Endothelial cell (in vitro differentiated cells): ENCODE results near the gene HIGD1C. TPM values are rescaled to one million over a fixed set of nuclear protein-coding genes. Genes with fewer than 3 reads are reported as not detected.

Source experiments
- DNase-seq: peaks from one replicate; pipeline ENCODE4 v3.0.0; 2021; ENCODE audit warnings: low spot score
- H3K27ac Mint-ChIP-seq: one replicate; pipeline ENCODE4 v1.8.0; 2021; ENCODE audit warnings: mixed read lengths, inconsistent platforms; ENCODE audit not compliant: unreplicated experiment
- H3K27me3 Mint-ChIP-seq: one replicate; pipeline ENCODE4 v1.8.0; 2021; ENCODE audit warnings: mild to moderate bottlenecking, moderate library complexity, mixed read lengths, inconsistent platforms; ENCODE audit not compliant: unreplicated experiment
- H3K36me3 Mint-ChIP-seq: one replicate; pipeline ENCODE4 v1.8.0; 2021; ENCODE audit warnings: mild to moderate bottlenecking, low read depth, mixed read lengths, inconsistent platforms; ENCODE audit not compliant: unreplicated experiment
- H3K4me1 Mint-ChIP-seq: one replicate; pipeline ENCODE4 v1.8.0; 2021; ENCODE audit warnings: mild to moderate bottlenecking, mixed read lengths, inconsistent platforms; ENCODE audit not compliant: unreplicated experiment
- H3K4me3 Mint-ChIP-seq: one replicate; pipeline ENCODE4 v1.8.0; 2021; ENCODE audit warnings: mild to moderate bottlenecking, mixed read lengths, inconsistent platforms; ENCODE audit not compliant: unreplicated experiment
- H3K9me3 Mint-ChIP-seq: one replicate; pipeline ENCODE4 v1.8.0; 2021; ENCODE audit warnings: mixed read lengths, inconsistent platforms; ENCODE audit not compliant: unreplicated experiment
- total RNA-seq: library from RNA; stranded (reverse); fragmentation: NEBNext Ultra II Directional; extraction: Animal tissue kit (Norgen Biotek cat#: 25700); gene quantifications from one replicate; pipeline ENCODE4 v1.2.1, GENCODE V29; 2021; ENCODE audit not compliant: unreplicated experiment
- TF ChIP-seq, protein P1 (sequence below): fragments of 200-600 bp; sonication (generic); IDR thresholded peaks from one replicate; pipeline ENCODE4 v1.5.0; 2021; ENCODE audit warnings: antibody characterized with exemption; ENCODE audit not compliant: unreplicated experiment

The HIGD1C gene
- total RNA-seq, 1 donor from 2014 or later: not detected

DNA sequence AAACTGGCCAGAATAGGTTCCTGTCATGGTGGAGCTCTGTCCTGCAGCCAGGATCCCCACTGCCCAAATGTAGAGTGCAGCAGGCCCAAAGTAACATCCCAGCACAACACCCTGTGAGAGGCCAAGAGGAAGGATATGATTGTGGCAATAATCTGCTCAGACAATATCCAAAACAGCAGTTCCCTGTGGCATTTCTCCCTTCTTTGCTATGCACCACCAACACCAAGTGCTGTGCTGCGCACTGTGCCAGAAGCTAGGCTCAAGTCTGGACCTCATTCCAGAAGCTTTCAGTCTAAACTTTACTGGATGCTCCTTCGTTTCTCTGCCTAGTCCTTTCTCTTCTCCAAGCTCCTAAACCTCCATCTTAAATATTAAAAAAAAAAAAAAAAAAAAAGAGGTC, 40.5 kb downstream of the HIGD1C start:
- Mint-ChIP-seq H3K27ac (no peak overlapping the region), H3K36me3 (peaks cover 47% of the 10 kb centered on the region), H3K27me3 (peaks cover 3% of the 10 kb centered on the region), H3K4me1 (peaks cover 14% of the 10 kb centered on the region), H3K9me3 (no peaks in the 10 kb centered on the region), H3K4me3 (no peak overlapping the region)
- DNase-seq: no peak
- TF ChIP-seq, protein P1, sequence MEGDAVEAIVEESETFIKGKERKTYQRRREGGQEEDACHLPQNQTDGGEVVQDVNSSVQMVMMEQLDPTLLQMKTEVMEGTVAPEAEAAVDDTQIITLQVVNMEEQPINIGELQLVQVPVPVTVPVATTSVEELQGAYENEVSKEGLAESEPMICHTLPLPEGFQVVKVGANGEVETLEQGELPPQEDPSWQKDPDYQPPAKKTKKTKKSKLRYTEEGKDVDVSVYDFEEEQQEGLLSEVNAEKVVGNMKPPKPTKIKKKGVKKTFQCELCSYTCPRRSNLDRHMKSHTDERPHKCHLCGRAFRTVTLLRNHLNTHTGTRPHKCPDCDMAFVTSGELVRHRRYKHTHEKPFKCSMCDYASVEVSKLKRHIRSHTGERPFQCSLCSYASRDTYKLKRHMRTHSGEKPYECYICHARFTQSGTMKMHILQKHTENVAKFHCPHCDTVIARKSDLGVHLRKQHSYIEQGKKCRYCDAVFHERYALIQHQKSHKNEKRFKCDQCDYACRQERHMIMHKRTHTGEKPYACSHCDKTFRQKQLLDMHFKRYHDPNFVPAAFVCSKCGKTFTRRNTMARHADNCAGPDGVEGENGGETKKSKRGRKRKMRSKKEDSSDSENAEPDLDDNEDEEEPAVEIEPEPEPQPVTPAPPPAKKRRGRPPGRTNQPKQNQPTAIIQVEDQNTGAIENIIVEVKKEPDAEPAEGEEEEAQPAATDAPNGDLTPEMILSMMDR: no peak

DNA sequence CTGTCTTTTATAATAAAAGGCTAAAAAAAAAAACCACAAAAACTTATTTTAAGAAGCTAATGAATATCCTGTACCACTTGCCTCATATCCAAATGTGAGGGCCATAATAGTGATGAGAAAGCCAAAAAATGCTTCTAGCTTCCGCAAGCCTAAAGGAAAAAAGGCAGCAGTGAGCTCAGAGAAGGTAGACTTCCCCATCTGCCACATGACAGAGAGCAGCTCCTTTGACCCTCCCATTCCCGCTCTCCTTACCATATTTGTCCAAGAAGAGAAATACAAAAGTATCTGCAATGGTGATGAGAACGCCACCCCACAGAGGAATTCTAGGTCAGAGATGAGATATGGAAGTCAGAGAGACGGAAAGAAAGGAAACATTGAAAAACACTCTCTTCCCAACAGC, 46.7 kb downstream of the HIGD1C start:
- DNase-seq: no peak
- TF ChIP-seq, protein P1: no peak
- Mint-ChIP-seq H3K27ac (no peak overlapping the region), H3K4me1 (peaks cover 8% of the 10 kb centered on the region), H3K27me3 (peaks cover 4% of the 10 kb centered on the region), H3K4me3 (no peak overlapping the region), H3K9me3 (no peaks in the 10 kb centered on the region), H3K36me3 (peaks cover 31% of the 10 kb centered on the region)

DNA sequence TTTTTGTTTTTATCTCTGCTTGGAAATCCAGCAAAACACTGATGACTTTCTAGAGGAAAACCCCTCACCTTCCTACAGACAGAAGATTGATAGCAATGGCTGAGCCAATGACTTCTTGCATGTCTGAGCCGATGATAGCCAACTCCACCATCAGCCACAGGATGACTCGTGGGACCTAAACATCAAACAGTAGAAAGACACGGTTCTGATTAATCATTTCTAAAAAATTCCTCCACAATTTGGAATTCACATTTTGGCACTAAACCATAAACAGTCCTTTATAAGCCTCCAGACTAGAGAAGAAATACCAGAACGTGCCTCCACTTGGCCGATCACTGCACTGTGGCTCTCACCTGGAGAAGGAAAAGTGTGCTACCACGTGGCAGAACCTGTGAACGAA, 47.9 kb downstream of the HIGD1C start:
- Mint-ChIP-seq H3K27me3 (peaks cover 4% of the 10 kb centered on the region), H3K9me3 (no peaks in the 10 kb centered on the region), H3K36me3 (peaks cover 23% of the 10 kb centered on the region), H3K27ac (no peak overlapping the region), H3K4me1 (peaks cover 8% of the 10 kb centered on the region), H3K4me3 (no peak overlapping the region)
- no peak for DNase-seq
- TF ChIP-seq, protein P1: no peak

DNA sequence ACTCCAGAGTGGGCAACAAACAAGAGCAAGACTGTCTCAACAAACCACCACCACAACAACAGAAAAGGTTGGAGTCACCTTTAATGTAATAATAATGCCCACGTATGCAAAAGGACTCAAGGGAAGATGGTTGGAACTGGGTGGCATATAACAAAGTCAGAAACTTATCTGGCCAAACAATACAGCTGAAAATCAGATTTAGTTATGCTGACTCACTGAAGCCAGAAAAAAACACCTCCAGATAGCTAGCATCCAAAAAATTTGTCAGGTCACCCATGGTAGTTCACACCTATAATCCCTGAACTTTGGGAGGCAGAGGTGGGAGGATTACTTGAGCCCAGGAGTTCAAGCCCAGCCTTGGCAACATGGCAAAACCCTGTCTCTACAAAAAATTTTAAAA, 49.5 kb downstream of the HIGD1C start:
- Mint-ChIP-seq H3K36me3 (peaks cover 13% of the 10 kb centered on the region), H3K4me3 (no peak overlapping the region), H3K27ac (no peak overlapping the region), H3K9me3 (no peaks in the 10 kb centered on the region), H3K4me1 (no peaks in the 10 kb centered on the region), H3K27me3 (peaks cover 2% of the 10 kb centered on the region)
- DNase-seq: no peak
- TF ChIP-seq, protein P1: no peak

DNA sequence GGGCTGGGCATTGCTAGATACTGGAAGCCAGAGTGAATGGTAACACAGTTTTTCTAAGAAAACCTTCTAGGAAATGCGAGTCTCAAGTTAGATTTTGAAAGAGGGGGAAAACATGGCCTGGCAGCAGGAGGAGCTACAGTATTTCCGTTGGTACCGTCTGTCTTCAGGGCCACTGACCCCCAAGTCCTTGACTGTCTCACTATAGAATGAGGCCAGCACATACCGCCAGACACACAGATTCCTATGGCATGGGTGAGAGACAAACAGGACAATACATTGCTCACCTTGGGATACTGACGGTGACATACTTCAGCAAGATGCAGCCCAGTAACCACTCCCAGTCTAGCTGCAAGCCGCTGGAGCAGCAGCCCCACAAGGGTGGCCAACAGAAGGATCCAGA, 52.2 kb downstream of the HIGD1C start:
- Mint-ChIP-seq H3K4me3 (no peak overlapping the region), H3K4me1 (peaks cover 4% of the 10 kb centered on the region), H3K36me3 (peaks cover 6% of the 10 kb centered on the region), H3K9me3 (no peaks in the 10 kb centered on the region), H3K27ac (no peak overlapping the region), H3K27me3 (peaks cover 2% of the 10 kb centered on the region)
- no peak for DNase-seq
- TF ChIP-seq, protein P1: no peak
